Parathyroid adenoma (tissue), 2 donors: Measurements from ENCODE around the gene BRAT1.

ENCODE experiments used
- H2AFZ ChIP-seq: fragments of 300-600 bp; sonication (generic); one replicate; pipeline ENCODE4 v1.7.0; 2017; ENCODE audit warnings: antibody characterized with exemption, mild to moderate bottlenecking
- H3K27ac ChIP-seq: fragments of 300-600 bp; sonication (generic); one replicate; pipeline ENCODE4 v1.7.0; 2017
- H3K27me3 ChIP-seq: fragments of 300-600 bp; sonication (generic); one replicate; pipeline ENCODE4 v1.7.0; 2017; ENCODE audit warnings: low read length; ENCODE audit not compliant: control insufficient read depth, insufficient read depth
- H3K36me3 ChIP-seq: fragments of 300-600 bp; sonication (generic); one replicate; pipeline ENCODE4 v1.7.0; 2017; ENCODE audit warnings: low read length; ENCODE audit not compliant: control insufficient read depth, insufficient read depth
- H3K4me1 ChIP-seq: fragments of 300-600 bp; sonication (generic); one replicate; pipeline ENCODE4 v1.7.0; 2017; ENCODE audit warnings: control low read depth
- H3K4me2 ChIP-seq: fragments of 300-600 bp; sonication (generic); one replicate; pipeline ENCODE4 v1.7.0; 2017; ENCODE audit warnings: low read length
- H3K4me3 ChIP-seq: fragments of 300-600 bp; sonication (generic); one replicate; pipeline ENCODE4 v1.7.0; 2017; ENCODE audit warnings: low read depth, low read length
- H3K79me2 ChIP-seq: fragments of 300-600 bp; sonication (generic); one replicate; pipeline ENCODE4 v1.7.0; 2017; ENCODE audit warnings: control low read depth
- H3K9ac ChIP-seq: fragments of 300-600 bp; sonication (generic); one replicate; pipeline ENCODE4 v1.7.0; 2017; ENCODE audit warnings: mild to moderate bottlenecking
- H3K9me3 ChIP-seq: fragments of 300-600 bp; sonication (generic); one replicate; pipeline ENCODE4 v1.7.0; 2017; ENCODE audit warnings: low read length; ENCODE audit not compliant: control insufficient read depth
- TF ChIP-seq, protein P1 (sequence below): fragments of 300-600 bp; sonication (generic); IDR thresholded peaks from one replicate; pipeline ENCODE4 v1.7.0; 2017; ENCODE audit warnings: antibody characterized with exemption, mild to moderate bottlenecking
- donor health status: primary hyperparathyroidism.

BRAT1 gene

DNA sequence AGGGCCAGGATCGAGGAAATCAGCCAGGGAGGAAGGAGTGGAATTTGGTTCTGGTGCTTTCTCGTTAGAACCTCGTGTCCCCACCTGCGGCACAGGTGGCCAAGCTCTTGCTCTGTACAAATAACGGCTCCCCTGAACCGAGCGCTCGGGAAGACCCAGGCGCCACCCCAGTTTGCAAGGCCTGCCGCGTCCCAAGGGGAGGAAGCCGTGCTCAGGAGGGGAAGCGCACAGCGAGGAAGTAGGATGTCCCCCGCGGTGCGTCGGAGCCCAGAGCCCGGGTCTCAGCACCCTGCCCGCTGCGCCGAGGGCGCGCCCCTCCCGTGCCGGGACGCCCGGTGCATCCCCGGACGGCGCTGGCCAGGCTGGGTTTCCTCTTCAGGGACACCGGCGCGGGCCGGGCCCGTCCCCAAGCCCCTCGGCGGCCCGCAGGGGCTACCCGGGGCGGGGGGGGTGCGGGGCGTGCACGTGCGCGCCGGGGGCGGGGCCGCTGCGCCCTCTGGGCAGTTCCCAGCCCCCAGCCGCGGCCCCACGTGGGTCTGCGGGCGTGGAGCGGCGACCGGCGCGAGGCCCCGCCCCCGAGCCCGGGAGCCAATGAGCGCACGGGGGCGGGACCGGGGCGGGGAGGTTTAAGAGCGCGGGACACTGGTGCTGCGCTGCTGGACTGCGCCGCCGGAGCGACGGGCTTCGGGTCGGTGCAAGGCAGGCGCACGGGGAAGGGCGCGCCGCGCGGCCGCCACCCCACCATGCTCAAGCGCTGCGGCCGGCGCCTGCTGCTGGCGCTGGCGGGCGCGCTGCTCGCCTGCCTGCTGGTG lies 36.0 kb downstream of the BRAT1 start, which contains the start of gene LFNG:
TSS of gene LFNG (plus strand) at position 656 of the 812 bp plus-strand sequence. CDS start at position 744, 88 bp downstream.
- H3K79me2 ChIP-seq = no peaks in the 10 kb centered on the region
- no peaks in the 10 kb centered on the region for H3K9me3 ChIP-seq
- H3K27me3 ChIP-seq = no peaks in the 10 kb centered on the region
- H3K9ac ChIP-seq = no peak within 1 kb of the TSS
- H3K4me3 ChIP-seq = peak within 1 kb of the TSS; percentile 34
- no peaks in the 10 kb centered on the region for H3K36me3 ChIP-seq
- H3K4me1 ChIP-seq = no peaks in the 10 kb centered on the region
- H2AFZ ChIP-seq = peak within 1 kb of the TSS; percentile 69
- H3K27ac ChIP-seq = no peak within 1 kb of the TSS
- H3K4me2 ChIP-seq = peak within 1 kb of the TSS; percentile 75
- TF ChIP-seq, protein P1, sequence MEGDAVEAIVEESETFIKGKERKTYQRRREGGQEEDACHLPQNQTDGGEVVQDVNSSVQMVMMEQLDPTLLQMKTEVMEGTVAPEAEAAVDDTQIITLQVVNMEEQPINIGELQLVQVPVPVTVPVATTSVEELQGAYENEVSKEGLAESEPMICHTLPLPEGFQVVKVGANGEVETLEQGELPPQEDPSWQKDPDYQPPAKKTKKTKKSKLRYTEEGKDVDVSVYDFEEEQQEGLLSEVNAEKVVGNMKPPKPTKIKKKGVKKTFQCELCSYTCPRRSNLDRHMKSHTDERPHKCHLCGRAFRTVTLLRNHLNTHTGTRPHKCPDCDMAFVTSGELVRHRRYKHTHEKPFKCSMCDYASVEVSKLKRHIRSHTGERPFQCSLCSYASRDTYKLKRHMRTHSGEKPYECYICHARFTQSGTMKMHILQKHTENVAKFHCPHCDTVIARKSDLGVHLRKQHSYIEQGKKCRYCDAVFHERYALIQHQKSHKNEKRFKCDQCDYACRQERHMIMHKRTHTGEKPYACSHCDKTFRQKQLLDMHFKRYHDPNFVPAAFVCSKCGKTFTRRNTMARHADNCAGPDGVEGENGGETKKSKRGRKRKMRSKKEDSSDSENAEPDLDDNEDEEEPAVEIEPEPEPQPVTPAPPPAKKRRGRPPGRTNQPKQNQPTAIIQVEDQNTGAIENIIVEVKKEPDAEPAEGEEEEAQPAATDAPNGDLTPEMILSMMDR = no peak

DNA sequence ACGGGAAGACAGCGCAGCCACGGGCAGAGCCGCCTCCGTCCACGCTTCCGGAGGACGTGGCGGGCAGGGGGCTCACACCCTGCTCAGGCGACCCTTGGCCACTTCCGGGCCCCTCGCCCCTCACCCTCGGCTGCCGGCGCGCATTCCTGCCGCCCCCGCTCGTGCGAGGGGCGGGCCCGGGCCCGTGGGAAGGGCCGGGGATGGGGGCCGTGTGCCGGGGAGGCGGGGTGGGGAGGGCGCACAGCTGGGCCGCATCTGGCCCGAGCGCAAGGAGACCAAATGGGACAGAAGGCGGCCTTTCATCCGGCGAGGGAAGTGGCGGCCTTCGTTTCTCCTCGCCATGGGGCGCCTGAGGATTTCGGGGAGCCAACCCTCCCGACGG lies 36.6 kb downstream of the BRAT1 start:
- Histone ChIP-seq H2AFZ (peak overlapping the region; percentile 69), H3K9me3 (no peaks in the 10 kb centered on the region), H3K9ac (no peak overlapping the region), H3K36me3 (no peaks in the 10 kb centered on the region), H3K4me2 (peak overlapping the region; percentile 75), H3K4me3 (peak overlapping the region; percentile 34), H3K27me3 (no peaks in the 10 kb centered on the region), H3K79me2 (no peaks in the 10 kb centered on the region), H3K4me1 (no peaks in the 10 kb centered on the region), H3K27ac (no peak overlapping the region)
- TF ChIP-seq, protein P1 = no peak

DNA sequence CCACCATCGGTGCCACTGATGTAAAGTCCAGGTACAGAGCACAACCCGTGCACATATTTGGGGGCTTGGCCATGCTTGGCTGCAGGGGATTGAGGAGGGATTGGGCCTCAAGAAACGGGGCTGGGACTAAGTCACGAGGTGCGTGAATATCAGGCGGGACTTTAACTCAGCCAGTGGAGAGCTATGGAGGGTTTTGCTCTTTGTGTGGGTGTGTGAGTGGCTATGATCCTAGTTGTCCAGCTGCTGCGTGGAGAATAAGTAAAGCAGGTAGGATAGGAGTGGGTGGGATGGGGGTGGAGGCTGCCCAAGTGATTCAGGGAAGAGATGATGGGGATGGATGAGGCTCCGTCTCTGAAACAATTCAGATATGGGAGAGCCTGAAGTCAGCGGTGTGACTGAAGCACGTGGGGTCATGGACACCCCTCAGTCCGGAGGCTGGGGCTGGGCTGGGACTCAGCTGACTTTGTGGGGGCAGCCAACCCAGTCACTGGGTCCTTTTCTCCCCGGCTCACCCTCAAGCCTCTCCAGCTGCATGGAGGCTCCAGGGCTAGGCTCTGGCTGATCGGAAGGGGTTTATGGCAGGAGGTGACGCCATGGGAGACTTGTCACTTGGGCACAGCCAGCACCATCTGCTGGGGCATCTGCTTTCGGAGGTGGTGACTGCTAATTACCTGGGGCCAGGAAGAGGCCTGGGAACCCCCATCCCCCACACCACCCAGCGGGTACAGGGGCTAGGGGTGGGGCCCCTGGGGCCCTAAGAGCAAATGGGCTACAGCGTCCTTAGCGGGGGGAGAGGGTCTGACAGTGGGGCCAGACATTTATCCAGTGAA lies 37.4 kb downstream of the BRAT1 start:
- H3K4me2 ChIP-seq = no peak overlapping the region
- H3K27ac ChIP-seq = no peak overlapping the region
- H3K4me3 ChIP-seq = no peak overlapping the region
- no peaks in the 10 kb centered on the region for H3K4me1 ChIP-seq
- no peaks in the 10 kb centered on the region for H3K79me2 ChIP-seq
- H3K36me3 ChIP-seq = no peaks in the 10 kb centered on the region
- H3K9me3 ChIP-seq = no peaks in the 10 kb centered on the region
- no peaks in the 10 kb centered on the region for H3K27me3 ChIP-seq
- TF ChIP-seq, protein P1 = no peak
- H3K9ac ChIP-seq = no peak overlapping the region
- no peak overlapping the region for H2AFZ ChIP-seq

DNA sequence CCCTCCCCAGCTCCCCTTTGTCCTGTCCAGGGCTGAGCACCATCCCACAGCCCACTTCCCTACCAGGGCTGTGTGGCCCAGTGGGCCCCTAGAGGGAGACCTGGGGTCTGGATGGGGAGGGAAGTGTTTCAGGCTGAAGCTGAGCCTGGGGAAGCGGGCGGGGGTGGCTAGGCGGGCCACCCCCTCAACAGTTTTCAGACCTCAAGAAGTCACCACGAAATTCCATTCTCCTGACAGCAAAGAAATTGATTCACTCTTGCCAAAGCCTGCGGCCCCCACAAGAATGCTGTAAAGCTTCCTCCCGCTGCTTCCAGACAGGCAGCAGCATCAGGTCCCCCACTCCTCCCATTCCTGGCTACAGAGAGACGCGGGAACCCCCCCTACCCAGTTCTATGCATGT lies 38.3 kb downstream of the BRAT1 start:
- Histone ChIP-seq H3K4me3 (no peak overlapping the region), H2AFZ (no peak overlapping the region), H3K4me2 (no peak overlapping the region), H3K36me3 (no peaks in the 10 kb centered on the region), H3K4me1 (no peaks in the 10 kb centered on the region), H3K27me3 (no peaks in the 10 kb centered on the region), H3K79me2 (no peaks in the 10 kb centered on the region), H3K27ac (no peak overlapping the region), H3K9ac (no peak overlapping the region), H3K9me3 (no peaks in the 10 kb centered on the region)
- TF ChIP-seq, protein P1 = no peak
